Measurements from ENCODE around the gene FPGS.

GRCh38 chr9:127835991-127836516, 33.4 kb downstream of the FPGS start:
- TF ChIP-seq, protein P1, sequence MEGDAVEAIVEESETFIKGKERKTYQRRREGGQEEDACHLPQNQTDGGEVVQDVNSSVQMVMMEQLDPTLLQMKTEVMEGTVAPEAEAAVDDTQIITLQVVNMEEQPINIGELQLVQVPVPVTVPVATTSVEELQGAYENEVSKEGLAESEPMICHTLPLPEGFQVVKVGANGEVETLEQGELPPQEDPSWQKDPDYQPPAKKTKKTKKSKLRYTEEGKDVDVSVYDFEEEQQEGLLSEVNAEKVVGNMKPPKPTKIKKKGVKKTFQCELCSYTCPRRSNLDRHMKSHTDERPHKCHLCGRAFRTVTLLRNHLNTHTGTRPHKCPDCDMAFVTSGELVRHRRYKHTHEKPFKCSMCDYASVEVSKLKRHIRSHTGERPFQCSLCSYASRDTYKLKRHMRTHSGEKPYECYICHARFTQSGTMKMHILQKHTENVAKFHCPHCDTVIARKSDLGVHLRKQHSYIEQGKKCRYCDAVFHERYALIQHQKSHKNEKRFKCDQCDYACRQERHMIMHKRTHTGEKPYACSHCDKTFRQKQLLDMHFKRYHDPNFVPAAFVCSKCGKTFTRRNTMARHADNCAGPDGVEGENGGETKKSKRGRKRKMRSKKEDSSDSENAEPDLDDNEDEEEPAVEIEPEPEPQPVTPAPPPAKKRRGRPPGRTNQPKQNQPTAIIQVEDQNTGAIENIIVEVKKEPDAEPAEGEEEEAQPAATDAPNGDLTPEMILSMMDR (IDR thresholded peaks at IDR 0.05): no peak
- TF ChIP-seq POLR2A (IDR thresholded peaks at IDR 0.05): no peak
